HCT116 (cell line): ENCODE results near the gene PER2.

Experiments used
- EZH2 ChIP-seq: fragments of 200-600 bp; sonication (generic); IDR thresholded peaks from 2 replicates; pipeline ENCODE4 v1.6.1; 2017; ENCODE audit warnings: antibody characterized with exemption, mixed run types
- POLR2AphosphoS5 ChIP-seq: IDR thresholded peaks from 2 replicates; pipeline ENCODE4 v1.6.1; 2011; ENCODE audit warnings: mild to moderate bottlenecking, low read depth, low read length, moderate library complexity
- SIN3A ChIP-seq: IDR thresholded peaks from 2 replicates; pipeline ENCODE4 v1.6.1; 2012; ENCODE audit warnings: low read depth
- SRF ChIP-seq: IDR thresholded peaks from 2 replicates; pipeline ENCODE4 v1.6.1; 2012; ENCODE audit warnings: low read depth
- TF ChIP-seq, protein P1 (sequence below), 3 experiments: fragments of 200-600 bp in 1 of 3; sonication (generic) in 1 of 3; IDR thresholded peaks in 2 of 3; conservative IDR thresholded peaks in 1 of 3; 2 replicates each; pipeline ENCODE4 v1.5.1; 2012 to 2017; ENCODE audit warnings: low read depth in 2 of 3, low read length in 2 of 3, antibody characterized with exemption in 1 of 3, borderline replicate concordance in 1 of 3, control low read depth in 1 of 3, mild to moderate bottlenecking in 1 of 3, mixed read lengths in 1 of 3, mixed run types in 1 of 3, moderate library complexity in 1 of 3; ENCODE audit not compliant: insufficient read depth in 1 of 3
- TF ChIP-seq, protein P2 (sequence below): IDR thresholded peaks from 2 replicates; pipeline ENCODE4 v1.6.1; 2012

DNA sequence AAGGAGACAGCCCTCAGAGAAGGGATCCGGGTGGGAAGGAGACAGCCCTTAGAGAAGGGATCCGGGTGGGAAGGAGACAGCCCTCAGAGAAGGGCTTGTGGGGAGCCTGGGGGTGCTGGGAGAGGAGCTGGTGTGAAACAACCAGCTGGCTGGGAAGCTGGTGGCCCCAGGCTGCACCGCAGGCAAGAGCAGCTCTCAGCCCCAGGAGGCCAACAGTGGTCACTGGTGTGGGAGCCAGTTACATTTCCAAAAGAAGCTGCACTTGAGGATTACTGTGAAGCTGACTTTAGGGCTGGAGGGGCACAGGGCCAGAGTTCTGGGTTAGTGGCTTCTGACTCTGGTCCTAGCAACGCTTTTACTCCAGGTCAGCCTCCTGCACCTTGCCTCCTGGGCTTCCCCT, 51.8 kb downstream of the PER2 start:
- no peak for TF ChIP-seq SIN3A
- TF ChIP-seq, protein P1, sequence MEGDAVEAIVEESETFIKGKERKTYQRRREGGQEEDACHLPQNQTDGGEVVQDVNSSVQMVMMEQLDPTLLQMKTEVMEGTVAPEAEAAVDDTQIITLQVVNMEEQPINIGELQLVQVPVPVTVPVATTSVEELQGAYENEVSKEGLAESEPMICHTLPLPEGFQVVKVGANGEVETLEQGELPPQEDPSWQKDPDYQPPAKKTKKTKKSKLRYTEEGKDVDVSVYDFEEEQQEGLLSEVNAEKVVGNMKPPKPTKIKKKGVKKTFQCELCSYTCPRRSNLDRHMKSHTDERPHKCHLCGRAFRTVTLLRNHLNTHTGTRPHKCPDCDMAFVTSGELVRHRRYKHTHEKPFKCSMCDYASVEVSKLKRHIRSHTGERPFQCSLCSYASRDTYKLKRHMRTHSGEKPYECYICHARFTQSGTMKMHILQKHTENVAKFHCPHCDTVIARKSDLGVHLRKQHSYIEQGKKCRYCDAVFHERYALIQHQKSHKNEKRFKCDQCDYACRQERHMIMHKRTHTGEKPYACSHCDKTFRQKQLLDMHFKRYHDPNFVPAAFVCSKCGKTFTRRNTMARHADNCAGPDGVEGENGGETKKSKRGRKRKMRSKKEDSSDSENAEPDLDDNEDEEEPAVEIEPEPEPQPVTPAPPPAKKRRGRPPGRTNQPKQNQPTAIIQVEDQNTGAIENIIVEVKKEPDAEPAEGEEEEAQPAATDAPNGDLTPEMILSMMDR (IDR thresholded peaks at IDR 0.05 in 2 of 3, conservative IDR thresholded peaks at IDR 0.05 in 1 of 3; ENCODE audit: borderline replicate concordance in 1 of 3, insufficient read depth in 1 of 3, low read depth in 2 of 3, low read length in 2 of 3), result no peak
- TF ChIP-seq EZH2, result no peak
- TF ChIP-seq, protein P2, sequence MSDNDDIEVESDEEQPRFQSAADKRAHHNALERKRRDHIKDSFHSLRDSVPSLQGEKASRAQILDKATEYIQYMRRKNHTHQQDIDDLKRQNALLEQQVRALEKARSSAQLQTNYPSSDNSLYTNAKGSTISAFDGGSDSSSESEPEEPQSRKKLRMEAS, result no peak
- no peak for TF ChIP-seq SRF
- no peak for TF ChIP-seq POLR2AphosphoS5
